ENCODE data around the gene FHIT. TPM values are rescaled to one million over a fixed set of nuclear protein-coding genes. Genes with fewer than 3 reads are reported as not detected.

The FHIT gene
- total RNA-seq, 4 donors from 2014 or later: 3.5 to 17.0 (median 16.7) TPM

GRCh38 chr3:60448696-60449095 lies 802.6 kb downstream of the FHIT start:
- Histone ChIP-seq H3K9me3 (no peaks in the 10 kb centered on the region), H3K4me1 (no peaks in the 10 kb centered on the region), H3K27ac (no peak overlapping the region), H3K36me3 (no peaks in the 10 kb centered on the region), H3K27me3 (no peaks in the 10 kb centered on the region), H3K4me3 (no peak overlapping the region)
- DNase-seq: no peak
- no peak for TF ChIP-seq CTCF (IDR thresholded peaks at IDR 0.05)
- no peak for TF ChIP-seq POLR2A (IDR thresholded peaks at IDR 0.05)

GRCh38 chr3:60445446-60445845 lies 805.8 kb downstream of the FHIT start:
- Histone ChIP-seq H3K27me3 (no peaks in the 10 kb centered on the region), H3K4me3 (no peak overlapping the region), H3K9me3 (no peaks in the 10 kb centered on the region), H3K27ac (no peak overlapping the region), H3K36me3 (no peaks in the 10 kb centered on the region), H3K4me1 (no peaks in the 10 kb centered on the region)
- no peak for TF ChIP-seq POLR2A (IDR thresholded peaks at IDR 0.05)
- no peak for TF ChIP-seq CTCF (IDR thresholded peaks at IDR 0.05)
- DNase-seq: no peak

- Histone ChIP-seq H3K4me1 (no peaks in the 10 kb centered on the region), H3K9me3 (no peaks in the 10 kb centered on the region), H3K27ac (no peak overlapping the region), H3K4me3 (no peak overlapping the region), H3K27me3 (no peaks in the 10 kb centered on the region), H3K36me3 (no peaks in the 10 kb centered on the region)
- no peak for TF ChIP-seq POLR2A (IDR thresholded peaks at IDR 0.05)
- TF ChIP-seq CTCF (IDR thresholded peaks at IDR 0.05): no peak
- DNase-seq: no peak
These were observed 806.3 kb downstream of the FHIT start for GRCh38 chr3:60444898-60445437.

GRCh38 chr3:60440869-60441268 lies 810.4 kb downstream of the FHIT start:
- H3K9me3 ChIP-seq: no peaks in the 10 kb centered on the region
- no peak for DNase-seq
- no peaks in the 10 kb centered on the region for H3K4me1 ChIP-seq
- no peak overlapping the region for H3K27ac ChIP-seq
- no peaks in the 10 kb centered on the region for H3K36me3 ChIP-seq
- TF ChIP-seq CTCF (IDR thresholded peaks at IDR 0.05): no peak
- no peaks in the 10 kb centered on the region for H3K27me3 ChIP-seq
- no peak overlapping the region for H3K4me3 ChIP-seq

GRCh38 chr3:60435941-60436650 lies 815.2 kb downstream of the FHIT start:
- Histone ChIP-seq H3K27me3 (no peaks in the 10 kb centered on the region), H3K4me3 (no peak overlapping the region), H3K27ac (no peak overlapping the region), H3K36me3 (no peaks in the 10 kb centered on the region), H3K4me1 (no peaks in the 10 kb centered on the region), H3K9me3 (no peaks in the 10 kb centered on the region)
- DNase-seq: no peak
- TF ChIP-seq CTCF (IDR thresholded peaks at IDR 0.05): no peak
- no peak for TF ChIP-seq POLR2A (IDR thresholded peaks at IDR 0.05)

Data from Peyer's patch (tissue), 4 donors.